CD4-positive, alpha-beta memory T cell (primary cell): ENCODE measurements around the gene DDX5. TPM values are rescaled to one million over a fixed set of nuclear protein-coding genes. Genes with fewer than 3 reads are reported as not detected.

ENCODE experiments used
- CTCF ChIA-PET: fragments of 350-600 bp; sonication (Branson Sonifier 250); formaldehyde crosslinking; loops from one replicate; lab custom pipeline; 2021; ENCODE audit warnings: inconsistent platforms; ENCODE audit not compliant: partially characterized antibody; lab: Charles Lee
- POLR2A ChIA-PET: fragments of 350-600 bp; sonication (Branson Sonifier 250); formaldehyde crosslinking; loops from one replicate; lab custom pipeline; 2021; ENCODE audit not compliant: partially characterized antibody; lab: Charles Lee
- DNase-seq, 5 donors: peaks; one replicate each; pipeline versions ENCODE4 v3.0.0 to v3.0.0-alpha.2; 2020 to 2022; ENCODE audit warnings: mixed read lengths in 1 of 5
- H3K27ac ChIP-seq: one replicate; pipeline ENCODE4 v1.7.0; 2013; ENCODE audit warnings: low read depth, low read length
- H3K27me3 ChIP-seq: 2 replicates; pipeline ENCODE4 v1.7.0; 2013; ENCODE audit warnings: mild to moderate bottlenecking, low read length, moderate library complexity; ENCODE audit not compliant: insufficient read depth
- H3K36me3 ChIP-seq: 2 replicates; pipeline ENCODE4 v1.7.0; 2013; ENCODE audit warnings: mild to moderate bottlenecking, low read length, moderate library complexity; ENCODE audit not compliant: insufficient read depth
- H3K4me1 ChIP-seq: 2 replicates; pipeline ENCODE4 v1.7.0; 2013; ENCODE audit warnings: mild to moderate bottlenecking, low read length, moderate library complexity; ENCODE audit not compliant: insufficient read depth
- H3K4me3 ChIP-seq, 2 donors: one replicate each; pipeline ENCODE4 v1.7.0; 2013; ENCODE audit warnings: low read length in 2 of 2, mild to moderate bottlenecking in 1 of 2
- H3K9me3 ChIP-seq, 2 donors: one replicate each; pipeline ENCODE4 v1.7.0; 2013; ENCODE audit warnings: low read length in 2 of 2, control low read depth in 1 of 2; ENCODE audit not compliant: control insufficient read depth in 1 of 2
- H3K27ac Mint-ChIP-seq, 7 donors: one replicate each; pipeline ENCODE4 v1.8.0; 2020 to 2021; ENCODE audit warnings: mixed read lengths in 7 of 7, mild to moderate bottlenecking in 6 of 7, inconsistent platforms in 3 of 7, moderate library complexity in 3 of 7
- H3K27me3 Mint-ChIP-seq, 2 donors: one replicate each; pipeline ENCODE4 v1.8.0; 2020 to 2021; ENCODE audit warnings: mixed read lengths in 2 of 2
- H3K36me3 Mint-ChIP-seq, 2 donors: one replicate each; pipeline ENCODE4 v1.8.0; 2020 to 2021; ENCODE audit warnings: mixed read lengths in 2 of 2, inconsistent platforms in 1 of 2, mild to moderate bottlenecking in 1 of 2
- H3K4me1 Mint-ChIP-seq, 4 donors: one replicate each; pipeline ENCODE4 v1.8.0; 2020 to 2021; ENCODE audit warnings: mixed read lengths in 4 of 4, mild to moderate bottlenecking in 1 of 4
- H3K4me3 Mint-ChIP-seq, 8 donors: one replicate each; pipeline ENCODE4 v1.8.0; 2020 to 2021; ENCODE audit warnings: mixed read lengths in 8 of 8, mild to moderate bottlenecking in 7 of 8, moderate library complexity in 6 of 8, inconsistent platforms in 3 of 8
- H3K9me3 Mint-ChIP-seq, 8 donors: one replicate each; pipeline ENCODE4 v1.8.0; 2020 to 2021; ENCODE audit warnings: mixed read lengths in 8 of 8, mild to moderate bottlenecking in 5 of 8, inconsistent platforms in 3 of 8, moderate library complexity in 1 of 8
- intact Hi-C: fragments of 100-400 bp; cut with micrococcal nuclease; formaldehyde crosslinking; loops from one replicate; pipeline ENCODE4 v1.15.1; 2023
- polyA plus RNA-seq, 2 donors: library from polyadenylated mRNA; unstranded; fragments of 300-500 nt; fragmentation: Illumina TruSeq; gene quantifications; one replicate each; pipeline ENCODE4 v1.2.3, GENCODE V29; 2021
- total RNA-seq, 2 experiments: library from RNA; stranded (reverse); gene quantifications; one replicate each; pipeline ENCODE4 v1.2.3, GENCODE V29; 2021

DDX5 gene
- total and polyA plus RNA-seq, 4 experiments from 2014 or later, result 1,080 to 1,577 (median 1,393) TPM

- no peaks in the 10 kb centered on the region for H3K27me3 ChIP-seq
- H3K36me3 ChIP-seq, result peaks cover 82% of the 10 kb centered on the region
- Mint-ChIP-seq H3K9me3 (peaks cover 0 to 1% (median 0%) of the 10 kb centered on the region in 8 donors), H3K4me1 (peaks cover 0 to 2% (median 0%) of the 10 kb centered on the region in 4 donors), H3K36me3 (peaks cover 57 to 87% of the 10 kb centered on the region in 2 donors), H3K4me3 (no peak overlapping the region), H3K27ac (peak overlapping the region in 3 of 7 donors; percentile 37 to 48 (median 43)), H3K27me3 (no peaks in the 10 kb centered on the region)
- H3K27ac ChIP-seq, result no peak overlapping the region
- H3K4me3 ChIP-seq, result no peak overlapping the region
- H3K4me1 ChIP-seq, result no peaks in the 10 kb centered on the region
- intact Hi-C loops, result loop anchor here (10.0 kb wide), 1 partner anchor 111 kb away; no protein-coding TSS in a partner anchor
- no peaks in the 10 kb centered on the region for H3K9me3 ChIP-seq
- ChIA-PET POLR2A (interaction anchor here (2.6 to 4.2 kb wide), 2 partner anchors 28 to 38 kb away, joined by 8 to 22 read pairs; partner anchors contain the start of genes CEP95, DDX5 and POLG2), CTCF (interaction anchor here (1.1 to 3.6 kb wide), 4 partner anchors 10 to 116 kb away, joined by 3 to 22 read pairs (median 7); no protein-coding TSS in a partner anchor)
- DNase-seq, result no peak
Measured at GRCh38 chr17:64534187-64534586, 28.1 kb upstream of the DDX5 start.

GRCh38 chr17:64533784-64534183 lies 27.7 kb upstream of the DDX5 start:
- Mint-ChIP-seq H3K27ac (peak overlapping the region in 4 of 7 donors; percentile 13 to 48 (median 40)), H3K4me3 (no peak overlapping the region), H3K4me1 (peaks cover 0 to 2% (median 0%) of the 10 kb centered on the region in 4 donors), H3K36me3 (peaks cover 59 to 88% of the 10 kb centered on the region in 2 donors), H3K27me3 (no peaks in the 10 kb centered on the region), H3K9me3 (peaks cover 0 to 1% (median 0%) of the 10 kb centered on the region in 8 donors)
- Histone ChIP-seq H3K9me3 (no peaks in the 10 kb centered on the region), H3K4me1 (no peaks in the 10 kb centered on the region), H3K36me3 (peaks cover 82% of the 10 kb centered on the region), H3K4me3 (no peak overlapping the region), H3K27me3 (no peaks in the 10 kb centered on the region), H3K27ac (no peak overlapping the region)
- POLR2A ChIA-PET, result interaction anchor here (2.6 to 4.2 kb wide), 2 partner anchors 28 to 37 kb away, joined by 8 to 22 read pairs; partner anchors contain the start of genes CEP95, DDX5 and POLG2
- CTCF ChIA-PET, result interaction anchor here (1.1 to 3.6 kb wide), 6 partner anchors 8 to 212 kb away, joined by 3 to 22 read pairs (median 5); no protein-coding TSS in a partner anchor
- no peak for DNase-seq
- intact Hi-C loops, result loop anchor here (10.0 kb wide), 1 partner anchor 111 kb away; no protein-coding TSS in a partner anchor

- Histone ChIP-seq H3K27ac (no peak overlapping the region), H3K27me3 (no peaks in the 10 kb centered on the region), H3K4me1 (no peaks in the 10 kb centered on the region), H3K4me3 (no peak overlapping the region), H3K36me3 (peaks cover 84% of the 10 kb centered on the region), H3K9me3 (no peaks in the 10 kb centered on the region)
- Mint-ChIP-seq H3K9me3 (peaks cover 0 to 1% (median 0%) of the 10 kb centered on the region in 8 donors), H3K36me3 (peaks cover 65 to 90% of the 10 kb centered on the region in 2 donors), H3K4me3 (no peak overlapping the region), H3K27me3 (no peaks in the 10 kb centered on the region), H3K4me1 (peaks cover 0 to 3% (median 0%) of the 10 kb centered on the region in 4 donors), H3K27ac (peak overlapping the region in 2 of 7 donors; percentile 18 to 54)
- intact Hi-C loops, result loop anchor here (10.0 kb wide), 1 partner anchor 112 kb away; no protein-coding TSS in a partner anchor
- POLR2A ChIA-PET, result interaction anchor here (2.6 to 4.2 kb wide), 2 partner anchors 26 to 36 kb away, joined by 8 to 22 read pairs; partner anchors contain the start of genes CEP95, DDX5 and POLG2
- no peak for DNase-seq
- CTCF ChIA-PET, result interaction anchor here (1.2 to 3.6 kb wide), 4 partner anchors 9 to 207 kb away, joined by 3 to 22 read pairs (median 6); no protein-coding TSS in a partner anchor
Measured at GRCh38 chr17:64532409-64532808, 26.3 kb upstream of the DDX5 start.

GRCh38 chr17:64531955-64532371 lies 25.9 kb upstream of the DDX5 start:
- peaks cover 66 to 89% of the 10 kb centered on the region in 2 donors for H3K36me3 Mint-ChIP-seq
- no peak overlapping the region for H3K4me3 Mint-ChIP-seq
- Histone ChIP-seq H3K27me3 (no peaks in the 10 kb centered on the region), H3K36me3 (peaks cover 85% of the 10 kb centered on the region), H3K27ac (no peak overlapping the region), H3K9me3 (no peaks in the 10 kb centered on the region), H3K4me3 (no peak overlapping the region), H3K4me1 (no peaks in the 10 kb centered on the region)
- peaks cover 0 to 1% (median 0%) of the 10 kb centered on the region in 8 donors for H3K9me3 Mint-ChIP-seq
- ChIA-PET POLR2A (interaction anchor here (2.6 to 4.2 kb wide), 2 partner anchors 26 to 36 kb away, joined by 8 to 22 read pairs; partner anchors contain the start of genes CEP95, DDX5 and POLG2), CTCF (interaction anchor here (1.0 to 1.7 kb wide), 3 partner anchors 10 to 207 kb away, joined by 3 read pairs; no protein-coding TSS in a partner anchor)
- no peaks in the 10 kb centered on the region for H3K27me3 Mint-ChIP-seq
- DNase-seq, result no peak
- H3K27ac Mint-ChIP-seq, result no peak overlapping the region
- intact Hi-C loops, result loop anchor here (10.0 kb wide), 1 partner anchor 113 kb away; no protein-coding TSS in a partner anchor
- H3K4me1 Mint-ChIP-seq, result peaks cover 0 to 3% (median 0%) of the 10 kb centered on the region in 4 donors

GRCh38 chr17:64529221-64529620 lies 23.1 kb upstream of the DDX5 start:
- Histone ChIP-seq H3K36me3 (peaks cover 82% of the 10 kb centered on the region), H3K4me3 (no peak overlapping the region), H3K27ac (no peak overlapping the region), H3K4me1 (no peaks in the 10 kb centered on the region), H3K27me3 (no peaks in the 10 kb centered on the region), H3K9me3 (no peaks in the 10 kb centered on the region)
- H3K27ac Mint-ChIP-seq, result peak overlapping the region in 1 of 7 donors; percentile 38
- H3K27me3 Mint-ChIP-seq, result no peaks in the 10 kb centered on the region
- POLR2A ChIA-PET, result no interaction called here
- DNase-seq, result no peak
- H3K4me1 Mint-ChIP-seq, result peaks cover 0 to 4% (median 0%) of the 10 kb centered on the region in 4 donors
- CTCF ChIA-PET, result interaction anchor here (1.1 kb wide), 1 partner anchor 121 kb away, joined by 3 read pairs; no protein-coding TSS in a partner anchor
- intact Hi-C loops, result no loop called here
- H3K4me3 Mint-ChIP-seq, result no peak overlapping the region
- H3K36me3 Mint-ChIP-seq, result peaks cover 70 to 85% of the 10 kb centered on the region in 2 donors
- peaks cover 0 to 1% (median 0%) of the 10 kb centered on the region in 8 donors for H3K9me3 Mint-ChIP-seq

GRCh38 chr17:64527914-64528313 lies 21.8 kb upstream of the DDX5 start:
- H3K4me3 ChIP-seq, result no peak overlapping the region
- Mint-ChIP-seq H3K27me3 (no peaks in the 10 kb centered on the region), H3K36me3 (peaks cover 70 to 80% of the 10 kb centered on the region in 2 donors), H3K27ac (peak overlapping the region in 3 of 7 donors; percentile 23 to 87 (median 38)), H3K4me3 (no peak overlapping the region), H3K9me3 (peaks cover 0 to 3% (median 0%) of the 10 kb centered on the region in 8 donors), H3K4me1 (peaks cover 0 to 5% (median 0%) of the 10 kb centered on the region in 4 donors)
- no peaks in the 10 kb centered on the region for H3K27me3 ChIP-seq
- no peaks in the 10 kb centered on the region for H3K4me1 ChIP-seq
- no peaks in the 10 kb centered on the region for H3K9me3 ChIP-seq
- CTCF ChIA-PET, result interaction anchor here (1.2 kb wide), 1 partner anchor 121 kb away, joined by 3 read pairs; no protein-coding TSS in a partner anchor
- POLR2A ChIA-PET, result no interaction called here
- peaks cover 78% of the 10 kb centered on the region for H3K36me3 ChIP-seq
- intact Hi-C loops, result no loop called here
- H3K27ac ChIP-seq, result no peak overlapping the region
- DNase-seq, result no peak

- Mint-ChIP-seq H3K27me3 (no peaks in the 10 kb centered on the region), H3K9me3 (peaks cover 0 to 2% (median 0%) of the 10 kb centered on the region in 8 donors), H3K36me3 (peaks cover 48 to 63% of the 10 kb centered on the region in 2 donors), H3K27ac (no peak overlapping the region), H3K4me1 (peaks cover 3 to 13% (median 9%) of the 10 kb centered on the region in 4 donors), H3K4me3 (no peak overlapping the region)
- DNase-seq, result no peak
- POLR2A ChIA-PET, result interaction anchor here (0.8 to 1.5 kb wide), 3 partner anchors 12 to 24 kb away, joined by 3 to 7 read pairs (median 6); partner anchors contain the start of genes CEP95 and DDX5
- Histone ChIP-seq H3K36me3 (peaks cover 58% of the 10 kb centered on the region), H3K4me1 (no peaks in the 10 kb centered on the region), H3K9me3 (no peaks in the 10 kb centered on the region), H3K4me3 (no peak overlapping the region), H3K27me3 (no peaks in the 10 kb centered on the region), H3K27ac (no peak overlapping the region)
- intact Hi-C loops, result no loop called here
- CTCF ChIA-PET, result no interaction called here
Measured at GRCh38 chr17:64520359-64520758, 14.3 kb upstream of the DDX5 start.
